CD14-positive monocyte (primary cell): ENCODE measurements around the gene ACACA. TPM values are rescaled to one million over a fixed set of nuclear protein-coding genes. Genes with fewer than 3 reads are reported as not detected.

Experiments used
- DNase-seq, 3 donors: peaks; one replicate each; pipeline ENCODE4 v3.0.0-alpha.2; 2011 to 2022
- H2AFZ ChIP-seq: 2 replicates; pipeline ENCODE4 v1.6.0; 2012; ENCODE audit warnings: mild to moderate bottlenecking, low read depth, low read length, inconsistent platforms; ENCODE audit not compliant: insufficient read depth, poor library complexity, severe bottlenecking
- H3K27ac ChIP-seq, 2 donors: 1 replicate in 1 of 2; 2 replicates in 1 of 2; pipeline ENCODE4 v1.5.1; 2012 to 2013; ENCODE audit warnings: low read length in 2 of 2, control low read depth in 1 of 2, inconsistent platforms in 1 of 2, low read depth in 1 of 2, mild to moderate bottlenecking in 1 of 2
- H3K27me3 ChIP-seq, 2 donors: one replicate each; pipeline versions ENCODE4 v1.6.0 to v1.6.1; 2011 to 2013; ENCODE audit warnings: low read length in 2 of 2; ENCODE audit not compliant: control insufficient read depth in 2 of 2, insufficient read depth in 2 of 2
- H3K36me3 ChIP-seq, 2 donors: replicated peaks in 1 of 2; 1 replicate in 1 of 2; 2 replicates in 1 of 2; pipeline versions ENCODE4 v1.5.1 to v1.6.1; 2012 to 2013; ENCODE audit warnings: low read length in 2 of 2, control low read depth in 1 of 2, inconsistent platforms in 1 of 2, mild to moderate bottlenecking in 1 of 2; ENCODE audit not compliant: insufficient read depth in 2 of 2, control insufficient read depth in 1 of 2
- H3K4me1 ChIP-seq, 2 donors: 1 replicate in 1 of 2; 2 replicates in 1 of 2; pipeline versions ENCODE4 v1.5.1 to v1.6.1; 2012 to 2013; ENCODE audit warnings: low read length in 2 of 2, control low read depth in 1 of 2, inconsistent platforms in 1 of 2, mild to moderate bottlenecking in 1 of 2, moderate library complexity in 1 of 2; ENCODE audit not compliant: insufficient read depth in 2 of 2, control insufficient read depth in 1 of 2
- H3K4me2 ChIP-seq: replicated peaks from 2 replicates; pipeline ENCODE3; 2012; ENCODE audit warnings: low read length, moderate library complexity, mild to moderate bottlenecking; ENCODE audit not compliant: poor library complexity, severe bottlenecking; ENCODE audit errors: extremely low read depth
- H3K4me3 ChIP-seq, 3 experiments: fragments of 200-600 bp in 1 of 3; sonication (generic) in 1 of 3; replicated peaks in 1 of 3; 1 replicate in 2 of 3; 2 replicates in 1 of 3; pipeline ENCODE4 v1.5.1; 2011 to 2013; ENCODE audit warnings: low read length in 3 of 3, mild to moderate bottlenecking in 3 of 3, control low read depth in 2 of 3, low read depth in 2 of 3, inconsistent platforms in 1 of 3, moderate library complexity in 1 of 3
- H3K79me2 ChIP-seq: 2 replicates; pipeline ENCODE4 v1.6.0; 2012; ENCODE audit warnings: mild to moderate bottlenecking, control low read depth, inconsistent platforms, low read length, moderate library complexity; ENCODE audit not compliant: insufficient read depth
- H3K9ac ChIP-seq: 2 replicates; pipeline ENCODE4 v1.6.0; 2017; ENCODE audit warnings: low read length, mild to moderate bottlenecking; ENCODE audit not compliant: insufficient read depth, poor library complexity, severe bottlenecking
- H3K9me3 ChIP-seq, 2 donors: replicated peaks in 1 of 2; 1 replicate in 1 of 2; 2 replicates in 1 of 2; pipeline versions ENCODE4 v1.5.1 to v1.6.1; 2012 to 2013; ENCODE audit warnings: low read length in 2 of 2, control low read depth in 1 of 2; ENCODE audit not compliant: control insufficient read depth in 1 of 2, insufficient read depth in 1 of 2
- H4K20me1 ChIP-seq: 2 replicates; pipeline ENCODE4 v1.6.0; 2012; ENCODE audit warnings: mild to moderate bottlenecking, low read length, control low read depth, moderate library complexity; ENCODE audit not compliant: insufficient read depth
- H3K27ac Mint-ChIP-seq, 7 donors: one replicate each; pipeline ENCODE4 v1.8.0; 2020; ENCODE audit warnings: mild to moderate bottlenecking in 7 of 7, mixed read lengths in 7 of 7, moderate library complexity in 6 of 7, inconsistent platforms in 2 of 7
- H3K27me3 Mint-ChIP-seq, 3 donors: one replicate each; pipeline ENCODE4 v1.8.0; 2021 to 2022; ENCODE audit warnings: low read depth in 3 of 3, mild to moderate bottlenecking in 3 of 3, mixed read lengths in 3 of 3, moderate library complexity in 3 of 3, inconsistent platforms in 1 of 3
- H3K36me3 Mint-ChIP-seq, 2 donors: one replicate each; pipeline ENCODE4 v1.8.0; 2020; ENCODE audit warnings: mixed read lengths in 2 of 2, inconsistent platforms in 1 of 2, mild to moderate bottlenecking in 1 of 2
- H3K4me1 Mint-ChIP-seq: one replicate; pipeline ENCODE4 v1.8.0; 2020; ENCODE audit warnings: mild to moderate bottlenecking, mixed read lengths
- H3K4me3 Mint-ChIP-seq, 2 donors: one replicate each; pipeline ENCODE4 v1.8.0; 2020; ENCODE audit warnings: mild to moderate bottlenecking in 2 of 2, mixed read lengths in 2 of 2, moderate library complexity in 1 of 2
- H3K9me3 Mint-ChIP-seq, 7 donors: one replicate each; pipeline ENCODE4 v1.8.0; 2020 to 2022; ENCODE audit warnings: mixed read lengths in 7 of 7, mild to moderate bottlenecking in 6 of 7, moderate library complexity in 6 of 7, inconsistent platforms in 2 of 7
- CTCF ChIP-seq: fragments of 200-600 bp; IDR thresholded peaks from one replicate; pipeline ENCODE4 v1.8.0; 2022; ENCODE audit warnings: antibody characterized with exemption, mild to moderate bottlenecking
- WGBS: methylation state at CpG from one replicate; pipeline ENCODE4 v1.1.5; 2013; ENCODE audit warnings: missing lambda C conversion rate; ENCODE audit not compliant: insufficient coverage; 5-methylcytosine and 5-hydroxymethylcytosine counted together
- intact Hi-C, 2 donors: fragments of 100-400 bp; cut with micrococcal nuclease; formaldehyde crosslinking; loops; one replicate each; pipeline versions ENCODE4 v1.15.0 to v1.15.1; 2023
- polyA plus RNA-seq, 3 donors: library from polyadenylated mRNA; depleted of rRNA in 1 of 3; unstranded in 2 of 3; stranded (reverse) in 1 of 3; fragments of 300-500 nt in 2 of 3; fragments of >200 nt in 1 of 3; fragmentation: Illumina TruSeq in 2 of 3; gene quantifications; 1 replicate in 2 of 3; 2 replicates in 1 of 3; pipeline ENCODE4 v1.2.3, GENCODE V29; 2012 to 2021

ACACA gene
- polyA plus RNA-seq, 3 donors, result 3.5 to 4.6 (median 3.8) TPM

GRCh38 chr17:37187262-37187661 lies 219.4 kb downstream of the ACACA start:
- no peak overlapping the region for H3K9ac ChIP-seq
- Mint-ChIP-seq H3K36me3 (peaks cover 35 to 50% of the 10 kb centered on the region in 2 donors), H3K27me3 (no peaks in the 10 kb centered on the region), H3K27ac (no peak overlapping the region), H3K9me3 (no peaks in the 10 kb centered on the region), H3K4me3 (no peak overlapping the region), H3K4me1 (no peaks in the 10 kb centered on the region)
- no CpG with 5 or more reads among the region's 3 CpGs for WGBS
- peaks cover 16 to 40% of the 10 kb centered on the region in 2 donors for H3K36me3 ChIP-seq
- no peaks in the 10 kb centered on the region for H3K4me1 ChIP-seq
- no peaks in the 10 kb centered on the region for H3K27me3 ChIP-seq
- H3K79me2 ChIP-seq, result no peaks in the 10 kb centered on the region
- H4K20me1 ChIP-seq, result no peaks in the 10 kb centered on the region
- intact Hi-C loops, result no loop called here
- no peak overlapping the region for H3K4me3 ChIP-seq
- TF ChIP-seq CTCF, result no peak
- no peak overlapping the region for H2AFZ ChIP-seq
- DNase-seq, result no peak
- no peak overlapping the region for H3K27ac ChIP-seq
- no peaks in the 10 kb centered on the region for H3K9me3 ChIP-seq
- no peak overlapping the region for H3K4me2 ChIP-seq

GRCh38 chr17:37182786-37183465 lies 223.7 kb downstream of the ACACA start:
- H3K9me3 Mint-ChIP-seq, result no peaks in the 10 kb centered on the region
- H3K4me3 ChIP-seq, result no peak overlapping the region
- H3K4me1 ChIP-seq, result no peaks in the 10 kb centered on the region

More at GRCh38 chr17:37182786-37183465, 223.7 kb downstream of the ACACA start:
- no peaks in the 10 kb centered on the region for H3K9me3 ChIP-seq
- H3K36me3 Mint-ChIP-seq, result peaks cover 41 to 52% of the 10 kb centered on the region in 2 donors
- no peak overlapping the region for H3K27ac ChIP-seq
- H3K27me3 Mint-ChIP-seq, result peaks cover 0 to 2% (median 0%) of the 10 kb centered on the region in 3 donors
- H3K4me1 Mint-ChIP-seq, result no peaks in the 10 kb centered on the region
- no peaks in the 10 kb centered on the region for H4K20me1 ChIP-seq
- H3K27me3 ChIP-seq, result no peaks in the 10 kb centered on the region
- no peak overlapping the region for H3K4me2 ChIP-seq
- TF ChIP-seq CTCF, result no peak
- DNase-seq, result no peak
- peaks cover 6 to 34% of the 10 kb centered on the region in 2 donors for H3K36me3 ChIP-seq
- no peak overlapping the region for H3K27ac Mint-ChIP-seq
- 97% methylated on average over 5 of the region's 6 CpGs for WGBS
- H3K79me2 ChIP-seq, result no peaks in the 10 kb centered on the region
- H3K4me3 Mint-ChIP-seq, result no peak overlapping the region
- H3K9ac ChIP-seq, result no peak overlapping the region
- no peak overlapping the region for H2AFZ ChIP-seq
- intact Hi-C loops, result no loop called here
